GM04503 (cell line): ENCODE measurements around the gene DOCK11.
"Not testable (repeated sequence)": the region's sequence is repeated elsewhere in the genome, so short reads cannot be mapped to it uniquely, and the experiment has no call there.

Experiments used
- DNase-seq: peaks from one replicate; pipeline ENCODE4 v3.0.0-alpha.2; 2012; ENCODE audit warnings: low read depth

Gene DOCK11

DNA sequence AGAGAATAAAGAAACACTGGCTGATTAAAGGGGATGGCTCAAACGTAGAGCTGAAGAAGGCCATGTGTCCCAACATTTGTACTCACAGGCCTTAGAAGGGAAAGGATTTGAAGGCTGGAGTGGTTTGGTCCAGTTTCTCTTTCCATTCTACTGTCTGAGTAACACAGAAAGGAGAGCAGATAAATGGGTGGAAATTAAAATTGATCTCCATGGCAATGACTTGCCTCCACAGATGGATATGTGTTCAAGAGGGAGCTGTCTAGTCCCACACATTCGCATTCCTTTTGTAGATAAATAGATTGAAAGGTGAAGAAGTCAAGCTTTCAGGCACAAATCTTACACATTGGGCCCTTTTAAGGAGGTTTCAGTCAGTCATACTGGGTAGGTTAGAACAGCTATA lies 74.6 kb downstream of the DOCK11 start:
- no peak for DNase-seq

DNA sequence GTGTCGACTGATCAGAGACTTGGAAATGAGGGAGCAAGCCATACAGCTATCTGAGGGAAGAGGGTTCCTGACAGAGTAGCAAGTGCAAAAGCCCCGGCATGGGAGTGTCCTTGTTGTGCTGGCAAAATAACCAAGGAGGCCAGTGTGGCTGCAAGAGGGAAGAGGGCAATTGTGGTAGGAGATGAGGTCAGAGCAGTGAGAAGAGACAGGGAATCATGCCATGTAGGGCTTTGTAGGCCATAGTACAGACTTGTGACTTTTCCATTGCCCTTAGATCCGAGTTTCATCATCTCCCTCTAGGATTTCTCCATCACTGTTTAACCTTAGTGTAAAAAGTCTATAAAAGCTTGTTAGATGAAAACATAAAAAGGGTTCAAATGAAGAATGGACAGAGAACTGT lies 76.2 kb downstream of the DOCK11 start:
- DNase-seq, result no peak

DNA sequence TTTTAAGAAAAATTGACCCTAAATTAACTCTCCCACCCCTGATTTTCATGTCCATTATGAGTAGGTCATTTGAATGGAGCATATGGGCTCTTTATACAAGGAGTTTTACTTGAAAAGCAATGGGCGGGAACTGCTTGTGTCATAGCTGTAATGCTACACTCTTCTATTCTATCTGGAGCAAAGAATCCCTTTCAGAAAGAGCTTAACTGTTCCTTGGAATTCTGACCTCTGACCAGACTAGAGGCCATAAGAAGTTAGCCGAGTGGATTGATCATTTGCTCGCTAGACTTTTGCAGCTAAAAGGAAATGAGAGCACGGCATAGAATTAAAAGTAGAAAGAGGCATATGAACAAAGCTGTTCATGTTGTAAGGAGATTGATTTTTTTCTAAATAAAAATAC lies 79.1 kb downstream of the DOCK11 start:
- DNase-seq, result no peak

DNA sequence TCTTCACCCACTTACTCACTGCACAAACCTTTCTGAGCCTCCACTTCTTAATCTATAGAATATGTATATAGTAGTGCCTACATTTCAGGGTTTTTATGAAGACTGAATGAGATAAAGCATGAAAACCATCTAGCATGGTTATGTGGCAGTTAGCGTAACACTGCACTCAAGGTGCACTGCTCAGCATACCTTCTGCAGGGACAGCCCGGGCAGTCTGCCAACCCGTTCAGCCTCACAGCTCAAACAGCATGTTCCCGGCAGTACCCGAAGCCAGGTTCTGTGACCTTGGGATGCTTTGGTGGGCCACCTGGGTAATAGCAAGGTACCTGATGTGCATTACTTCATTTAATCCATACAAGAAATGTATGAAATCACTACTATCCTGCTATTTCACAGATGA lies 81.4 kb downstream of the DOCK11 start:
- no peak for DNase-seq

DNA sequence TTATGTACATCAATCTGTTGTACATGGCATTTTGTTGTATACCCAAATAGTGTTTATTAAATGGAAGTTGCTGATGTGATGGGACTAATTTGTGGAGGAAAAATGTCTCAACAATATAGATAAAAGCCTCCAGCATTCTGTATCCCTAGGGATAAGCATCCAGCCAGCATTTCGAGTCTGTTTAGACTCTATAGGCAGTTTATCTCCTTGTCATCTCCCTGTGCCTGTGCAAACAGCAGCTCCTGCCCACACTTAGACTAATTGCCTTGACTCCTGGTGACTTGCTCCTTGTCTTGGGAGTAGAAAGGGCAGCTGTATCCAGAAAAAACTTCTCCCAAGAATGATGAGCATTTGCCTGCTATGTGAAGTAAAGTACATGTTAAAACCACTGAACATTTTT lies 83.8 kb downstream of the DOCK11 start:
- DNase-seq, result no peak

DNA sequence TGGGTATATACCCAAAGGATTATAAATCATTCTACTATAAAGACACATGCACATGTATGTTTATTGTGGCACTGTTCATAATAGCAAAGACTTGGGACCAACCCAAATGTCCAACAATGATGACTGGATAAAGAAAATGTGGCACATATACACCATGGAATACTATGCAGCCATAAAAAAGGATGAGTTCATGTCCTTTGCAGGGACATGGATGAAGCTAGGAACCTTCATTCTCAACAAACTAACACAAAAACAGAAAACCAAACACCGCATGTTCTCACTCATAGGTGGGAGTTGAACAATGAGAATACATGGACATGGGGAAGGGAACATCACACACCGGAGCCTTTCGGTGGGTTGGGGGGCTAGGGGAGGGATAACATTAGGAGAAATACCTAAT lies 87.3 kb downstream of the DOCK11 start:
- not testable (repeated sequence) for DNase-seq

DNA sequence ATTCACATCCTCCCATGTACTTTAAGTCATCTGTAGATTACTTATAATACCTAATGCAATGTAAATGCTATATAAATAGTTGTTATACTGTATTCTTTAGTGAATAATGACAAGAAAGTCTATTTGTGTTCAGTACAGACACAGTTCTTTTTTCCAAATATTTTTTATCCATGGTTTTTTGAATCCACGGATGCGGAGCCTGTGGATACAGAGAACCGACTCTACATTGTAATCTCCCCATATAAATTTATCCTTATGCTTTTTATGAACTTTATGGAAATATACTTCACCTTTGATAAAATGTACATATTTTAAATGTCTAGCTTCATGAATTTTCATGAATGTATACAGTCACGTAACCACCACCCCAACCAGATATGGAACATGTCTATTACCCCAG lies 88.2 kb downstream of the DOCK11 start:
- no peak for DNase-seq

DNA sequence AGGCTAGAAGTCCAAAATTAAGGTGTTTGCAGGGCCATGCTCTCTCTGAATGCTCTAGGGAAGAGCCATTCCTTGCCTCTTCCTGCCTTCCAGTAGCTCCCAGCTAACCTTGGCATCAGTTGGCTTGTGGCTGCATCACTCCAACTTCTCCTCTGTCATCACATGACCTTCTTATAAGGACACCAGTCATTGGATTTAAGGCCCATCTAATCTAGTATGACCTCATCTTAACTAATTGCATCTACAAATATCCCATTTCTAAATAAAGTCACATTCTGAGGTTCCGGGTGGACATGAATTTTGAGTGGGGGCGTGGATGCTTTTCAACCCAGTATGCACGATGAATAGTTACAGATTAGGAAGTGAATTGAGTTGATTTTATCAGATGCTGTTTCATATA lies 89.7 kb downstream of the DOCK11 start:
- DNase-seq, result no peak

DNA sequence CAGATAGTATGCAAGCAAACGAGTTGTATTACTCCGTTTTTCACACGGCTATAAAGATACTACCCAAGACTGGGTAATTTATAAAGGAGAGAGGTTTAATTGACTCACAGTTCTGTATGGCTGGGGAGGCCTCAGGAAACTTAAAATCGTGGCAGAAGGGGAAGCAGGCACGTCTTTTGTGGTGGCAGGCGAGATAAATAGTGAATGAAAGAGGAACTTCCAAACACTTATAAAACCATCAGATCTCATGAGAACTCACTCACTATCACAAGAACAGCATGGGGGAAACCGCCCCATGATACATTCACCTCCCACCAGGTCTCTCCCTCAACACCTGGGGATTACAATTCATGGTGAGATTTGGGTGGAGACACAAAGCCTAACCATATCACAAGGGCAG lies 90.6 kb downstream of the DOCK11 start:
- DNase-seq, result not testable (repeated sequence)

DNA sequence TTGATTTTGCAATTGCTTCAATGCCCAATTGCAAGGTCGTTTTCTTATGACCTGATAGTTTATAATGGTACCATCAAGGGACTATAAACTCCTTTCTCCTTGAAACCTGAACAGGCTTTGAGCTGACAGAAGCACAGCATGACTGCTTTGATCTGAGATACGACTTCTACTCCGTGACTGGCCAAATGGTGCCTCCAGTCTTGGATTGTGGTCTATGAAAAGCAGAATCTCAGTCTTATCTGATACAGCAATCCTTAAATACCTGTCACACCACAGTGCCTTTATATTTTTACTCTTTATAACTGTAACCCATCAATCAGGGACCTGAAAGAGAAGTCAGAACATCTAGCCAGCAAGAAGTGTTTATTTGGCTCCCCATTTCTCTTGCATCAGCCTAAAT lies 93.1 kb downstream of the DOCK11 start:
- DNase-seq, result no peak

DNA sequence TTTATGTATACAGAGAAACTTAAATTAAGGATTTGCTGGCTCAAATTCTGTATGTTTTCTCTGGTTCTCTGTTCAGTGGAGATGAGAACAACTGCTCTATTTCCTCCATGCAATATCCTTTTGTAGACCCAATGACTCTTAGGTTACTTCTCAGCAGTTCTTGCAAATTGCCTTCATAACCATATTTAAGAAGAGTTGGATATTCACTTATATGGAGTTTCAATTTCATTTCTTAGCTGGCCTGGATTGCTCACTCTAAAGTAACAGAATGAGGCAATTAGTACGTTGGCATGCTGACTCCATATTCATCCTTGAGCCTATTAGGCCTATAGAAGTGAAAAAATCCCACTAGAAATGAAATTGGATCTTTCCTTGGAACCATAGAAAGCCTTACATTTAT lies 93.6 kb downstream of the DOCK11 start:
- DNase-seq, result no peak

DNA sequence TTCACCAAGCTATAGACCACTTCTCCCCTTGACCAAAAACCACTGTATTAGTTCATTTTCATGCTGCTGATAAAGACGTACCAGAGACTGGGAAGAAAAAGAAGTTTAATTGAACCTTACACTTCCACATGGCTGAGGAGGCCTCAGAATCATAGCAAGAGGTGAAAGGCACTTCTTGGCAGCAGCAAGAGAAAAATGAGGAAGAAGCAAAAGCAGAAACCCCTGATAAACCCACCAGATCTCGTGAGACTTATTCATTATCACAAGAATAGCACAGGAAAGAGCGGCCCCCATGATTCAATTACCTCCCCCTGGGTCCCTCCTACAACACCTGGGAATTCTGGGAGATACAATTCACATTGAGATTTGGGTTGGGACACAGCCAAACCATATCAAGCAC lies 97.8 kb downstream of the DOCK11 start:
- DNase-seq, result no peak

DNA sequence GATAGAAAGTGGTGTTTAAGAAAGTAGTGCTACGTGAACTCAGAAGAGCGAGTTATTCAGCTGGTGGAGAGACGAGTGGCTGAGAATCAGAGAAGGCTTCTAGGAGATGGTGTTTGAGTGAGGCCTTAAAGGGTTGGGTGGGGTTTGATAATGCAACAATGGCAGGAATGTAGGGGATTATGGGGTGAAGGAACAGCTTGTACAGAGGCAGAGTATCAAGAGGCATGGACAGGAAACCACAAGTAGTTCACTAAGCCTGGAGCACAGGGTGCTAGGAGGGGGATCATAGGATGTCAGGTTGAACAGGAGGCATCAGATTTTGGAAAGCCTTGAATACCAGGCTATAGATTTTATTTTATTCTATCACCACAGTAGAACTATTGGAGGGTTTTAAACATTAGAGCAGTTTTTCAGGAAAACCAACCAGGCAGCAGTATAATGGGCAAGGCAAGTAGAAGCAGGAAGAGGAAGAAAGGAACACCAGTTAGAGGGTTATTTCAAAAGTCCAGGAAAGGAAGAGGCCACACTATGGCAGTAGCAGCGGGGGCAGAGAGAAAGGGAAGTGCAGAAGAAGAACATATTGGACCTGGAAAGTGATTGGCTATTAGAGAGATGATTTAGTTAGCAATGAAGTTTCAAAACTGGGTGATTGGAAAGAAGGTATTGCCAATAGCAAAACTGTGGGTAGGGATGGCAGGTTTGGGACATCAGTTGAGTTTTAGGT lies 99.2 kb downstream of the DOCK11 start:
- DNase-seq, result no peak

DNA sequence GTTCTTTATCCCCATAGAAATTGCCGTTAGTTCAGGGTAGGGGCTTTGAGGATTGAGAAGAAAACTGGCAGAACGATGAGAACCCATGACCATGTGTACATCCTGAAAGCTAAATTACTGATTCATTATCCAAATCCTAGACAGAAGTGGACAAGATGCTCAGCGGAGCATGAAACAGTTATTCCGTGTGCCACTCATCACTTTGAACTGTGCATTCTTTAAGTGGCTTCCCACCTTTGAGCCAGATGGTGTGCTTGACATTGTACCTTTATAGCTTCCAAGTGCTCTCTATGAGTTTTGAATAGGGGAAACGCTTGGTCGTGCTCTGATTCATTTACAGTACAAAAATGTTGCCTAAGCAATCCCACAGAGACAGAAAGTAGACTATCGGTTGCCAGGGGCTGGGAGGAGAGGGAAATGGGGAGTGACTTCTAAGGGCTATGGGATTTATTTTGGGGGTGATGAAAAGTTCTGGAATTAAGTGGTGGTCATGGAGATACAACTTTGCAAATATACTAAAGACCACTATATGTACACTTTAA lies 100.0 kb downstream of the DOCK11 start:
- DNase-seq, result no peak

DNA sequence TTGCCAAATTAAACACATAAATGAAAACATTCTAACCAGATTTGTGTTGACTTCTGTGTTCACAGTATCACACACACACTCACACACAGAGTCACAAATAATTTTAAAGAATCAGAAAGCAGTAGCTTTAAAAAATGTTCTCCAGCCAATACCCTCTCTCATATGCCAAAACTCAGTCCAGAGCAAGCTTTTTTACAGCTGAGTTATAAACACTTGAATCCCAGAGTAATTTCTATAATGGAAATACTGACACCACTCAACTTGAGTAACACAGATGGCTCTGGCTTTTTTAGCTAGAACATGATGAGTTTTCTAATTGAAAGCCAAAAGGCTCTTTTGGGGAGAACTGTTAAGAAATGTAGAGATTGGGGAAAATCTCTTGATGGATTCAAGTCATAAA lies 100.8 kb downstream of the DOCK11 start:
- DNase-seq, result no peak

DNA sequence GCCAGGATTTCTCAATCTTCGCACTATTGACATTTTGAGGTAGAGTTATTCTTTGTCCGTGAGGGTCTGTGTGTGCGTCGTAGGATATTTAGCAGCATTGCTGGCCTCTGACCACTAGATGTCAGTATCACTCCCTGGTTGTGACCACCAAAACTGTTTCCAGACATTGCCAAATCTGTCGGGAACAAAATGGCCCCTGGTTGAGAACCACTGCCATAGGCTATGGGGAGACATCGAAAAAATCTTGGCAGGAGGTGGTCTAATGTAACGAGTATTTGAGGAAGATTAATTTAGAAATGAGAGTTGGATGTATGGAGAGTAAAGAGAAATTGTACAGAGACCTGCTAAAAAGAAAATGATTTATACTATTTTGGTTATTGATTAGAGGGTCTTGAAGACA lies 108.4 kb downstream of the DOCK11 start:
- no peak for DNase-seq

DNA sequence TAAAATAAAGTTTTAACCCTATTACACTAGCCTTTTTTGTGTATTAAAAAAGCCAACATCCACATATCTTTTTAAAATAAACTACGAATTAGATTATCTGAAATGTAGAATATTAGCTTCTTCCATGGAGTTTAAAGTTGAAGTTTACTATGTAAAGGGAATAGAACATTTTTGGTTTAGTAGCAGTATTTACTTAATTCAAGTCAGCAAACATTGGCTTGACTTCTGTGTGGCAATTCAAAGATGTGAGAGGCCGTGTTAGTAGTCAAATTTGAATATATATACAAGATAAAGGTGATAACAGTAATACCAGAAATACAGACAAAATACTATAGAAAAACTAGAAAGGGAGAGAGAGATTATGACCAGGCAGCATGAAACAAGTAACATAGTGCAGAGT lies 116.7 kb downstream of the DOCK11 start:
- DNase-seq, result no peak

DNA sequence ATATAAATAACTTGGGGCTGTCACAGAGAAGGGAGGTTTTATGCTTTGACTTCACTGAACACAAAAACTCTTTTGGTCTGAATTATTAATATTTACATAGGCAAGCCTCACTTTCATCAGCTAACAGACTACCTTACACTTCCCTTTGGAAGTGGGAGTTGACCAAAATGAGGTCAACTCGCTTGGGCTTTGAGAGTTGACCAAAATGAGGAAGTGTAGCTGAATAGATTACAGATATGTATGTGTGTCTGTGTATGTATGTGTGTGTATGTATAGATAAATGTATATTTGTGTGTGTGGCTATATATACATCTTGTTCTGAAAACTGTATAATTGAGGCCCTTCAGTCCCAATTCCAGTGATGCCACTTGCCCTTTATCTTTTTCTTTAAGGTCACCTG lies 118.5 kb downstream of the DOCK11 start:
- no peak for DNase-seq

DNA sequence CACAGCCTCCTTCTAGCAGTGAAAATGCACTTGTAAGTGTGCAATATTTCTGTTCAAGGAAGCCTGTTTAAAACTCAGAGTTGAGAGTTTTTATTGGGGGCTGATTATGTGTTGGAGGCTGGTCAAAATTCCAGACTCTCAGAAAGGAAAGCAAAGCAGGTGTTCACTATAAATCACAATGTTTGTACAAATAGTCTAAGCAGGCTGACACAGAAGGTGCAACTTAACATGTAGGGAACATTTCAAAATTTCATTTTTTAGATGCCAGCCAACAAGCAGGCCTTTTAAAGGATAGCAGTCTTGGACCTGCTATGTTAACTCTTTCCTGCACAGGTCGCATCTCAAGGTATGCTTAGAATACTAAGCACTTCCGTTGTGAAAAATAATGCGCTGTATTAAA lies 119.5 kb downstream of the DOCK11 start:
- no peak for DNase-seq

DNA sequence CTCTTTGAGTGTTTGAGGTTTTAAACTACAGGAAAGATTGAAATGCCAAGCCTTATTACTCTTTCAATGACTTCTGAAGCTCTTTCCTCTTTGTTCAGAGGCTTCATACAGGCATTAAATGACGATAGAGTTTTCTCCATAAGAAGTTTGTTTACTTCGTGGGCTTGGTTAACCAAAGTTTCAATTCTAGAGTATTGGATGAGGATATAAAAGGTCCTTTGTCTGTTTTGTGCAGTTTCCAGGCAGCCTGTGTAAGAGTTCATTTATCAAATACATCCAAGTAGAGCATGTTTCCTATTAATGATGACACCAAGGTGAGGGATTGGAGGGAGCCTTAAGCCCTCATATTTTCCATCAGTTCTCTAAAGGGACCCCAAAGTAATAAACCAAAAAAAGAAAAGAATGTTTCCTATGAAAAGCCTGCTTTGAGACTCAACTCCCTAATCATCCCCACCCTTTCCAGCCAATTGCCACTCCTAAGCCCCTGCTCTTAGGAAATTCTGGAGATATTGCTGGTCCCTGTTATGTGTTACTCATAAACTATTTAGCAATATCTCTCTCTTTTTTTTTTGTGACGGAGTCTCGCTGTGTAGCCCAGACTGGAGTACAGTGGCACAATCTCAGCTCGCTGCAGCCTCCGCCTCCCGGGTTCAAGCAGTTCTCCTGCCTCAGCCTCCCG lies 125.6 kb downstream of the DOCK11 start:
- no peak for DNase-seq

DNA sequence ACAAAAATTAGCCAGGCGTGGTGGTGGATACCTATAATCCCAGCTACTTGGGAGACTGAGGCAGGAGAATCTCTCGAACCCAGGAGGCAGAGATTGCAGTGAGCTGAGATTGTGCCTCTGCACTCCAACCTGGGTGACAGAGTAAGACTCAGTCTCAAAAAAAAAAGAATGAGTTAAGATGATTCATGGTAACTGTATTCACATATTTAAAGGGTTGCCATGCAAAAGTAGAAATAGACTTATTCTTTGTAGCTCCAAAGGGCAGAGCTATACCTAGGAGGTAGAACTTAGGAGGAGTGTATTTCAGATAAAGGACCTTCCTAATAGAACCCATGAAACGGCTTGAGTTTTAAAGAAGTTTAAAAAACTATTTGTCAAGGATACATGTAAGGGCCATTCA lies 127.4 kb downstream of the DOCK11 start:
- DNase-seq, result no peak

DNA sequence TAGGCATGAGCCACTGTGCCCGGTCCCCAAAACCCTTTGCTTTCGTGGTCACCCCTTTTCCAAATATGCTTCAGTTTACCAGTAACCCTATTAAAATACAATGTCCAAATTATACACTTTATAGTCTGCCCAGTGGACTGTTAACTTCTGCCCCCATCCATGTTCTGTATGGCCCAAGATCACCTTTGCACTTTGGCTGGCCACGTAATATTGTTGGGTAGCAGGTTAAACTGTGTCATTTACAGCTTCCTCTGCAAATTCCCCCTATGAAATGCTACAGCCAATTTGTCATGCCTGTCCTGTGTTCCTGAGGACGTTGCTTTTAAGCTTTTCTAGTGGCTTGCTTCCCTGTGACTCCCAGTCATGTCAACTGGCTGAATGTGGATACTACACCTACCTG lies 130.7 kb downstream of the DOCK11 start:
- no peak for DNase-seq

DNA sequence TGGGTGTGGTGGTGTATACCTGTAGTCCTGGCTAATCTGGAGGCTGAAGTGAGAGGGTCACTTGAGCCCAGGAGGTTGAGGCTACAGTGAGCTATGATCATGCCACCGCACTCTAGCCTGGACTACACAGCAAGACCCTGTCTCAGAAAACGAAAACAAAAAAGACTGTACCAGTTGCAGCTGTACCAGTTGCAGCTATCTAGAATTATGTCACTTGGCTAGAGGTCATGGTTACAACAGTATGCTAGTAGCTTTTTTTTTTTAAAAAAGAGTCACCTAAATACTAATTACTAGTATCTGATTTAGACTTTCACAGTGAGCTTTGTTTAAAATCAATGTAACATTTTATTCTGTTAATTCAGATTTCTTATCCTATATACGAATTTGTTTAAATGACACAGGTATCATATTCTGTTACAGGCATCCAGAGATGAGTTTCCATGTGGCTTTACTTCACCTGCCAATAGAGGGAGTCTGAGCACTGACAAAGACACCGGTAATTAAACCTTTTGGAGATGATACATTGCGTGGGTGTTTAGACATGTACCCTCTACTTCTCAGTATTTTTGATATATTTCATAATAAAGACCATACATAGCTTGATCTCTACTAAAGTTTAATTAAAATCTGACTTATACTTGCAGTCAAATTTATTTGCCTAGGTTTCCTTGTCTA lies 131.6 kb downstream of the DOCK11 start:
- no peak for DNase-seq
